ENCODE results near the gene DTHD1.

DNA sequence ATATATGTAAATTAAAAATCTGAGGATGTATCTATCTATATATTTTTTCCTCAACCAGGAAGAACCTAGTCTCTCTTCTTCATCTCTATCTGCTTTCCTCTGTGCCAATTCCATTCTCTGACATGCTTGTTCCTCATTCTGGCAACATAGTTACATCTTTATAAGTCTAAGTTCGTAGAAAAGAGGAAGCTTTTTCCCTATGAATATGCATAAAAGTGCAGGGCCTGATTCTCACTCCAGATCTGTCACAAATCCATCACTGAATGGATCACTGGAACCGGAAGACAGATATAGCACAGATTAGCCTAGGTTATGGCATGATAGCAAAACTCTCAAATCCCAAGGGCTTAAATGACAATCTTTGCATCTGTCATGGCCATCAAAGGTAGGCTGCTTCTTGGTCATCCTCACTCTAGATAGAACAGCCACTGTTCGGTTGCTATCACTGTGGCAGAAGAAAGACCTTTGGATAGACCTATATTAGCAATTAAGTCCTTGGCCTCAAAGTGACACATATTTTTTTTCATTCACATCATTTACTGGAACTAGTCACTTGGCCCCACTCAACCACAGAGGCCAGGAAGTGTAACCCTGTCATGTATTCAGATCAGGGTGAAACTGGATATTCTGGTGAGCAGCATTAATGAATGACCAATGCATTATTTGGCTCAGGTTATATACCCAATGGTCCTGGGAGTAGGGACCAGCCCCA is 22.2 kb downstream of the DTHD1 start:
- TF ChIP-seq FOXM1 (IDR thresholded peaks at IDR 0.05; ENCODE audit: low read depth) (no peak), NFIC (IDR thresholded peaks at IDR 0.05; ENCODE audit: borderline replicate concordance) (no peak), EP300 (IDR thresholded peaks at IDR 0.05; ENCODE audit: borderline replicate concordance in 1 of 2, low read depth in 1 of 2, low read length in 1 of 2) (no peak)
- TF ChIP-seq, protein P1, sequence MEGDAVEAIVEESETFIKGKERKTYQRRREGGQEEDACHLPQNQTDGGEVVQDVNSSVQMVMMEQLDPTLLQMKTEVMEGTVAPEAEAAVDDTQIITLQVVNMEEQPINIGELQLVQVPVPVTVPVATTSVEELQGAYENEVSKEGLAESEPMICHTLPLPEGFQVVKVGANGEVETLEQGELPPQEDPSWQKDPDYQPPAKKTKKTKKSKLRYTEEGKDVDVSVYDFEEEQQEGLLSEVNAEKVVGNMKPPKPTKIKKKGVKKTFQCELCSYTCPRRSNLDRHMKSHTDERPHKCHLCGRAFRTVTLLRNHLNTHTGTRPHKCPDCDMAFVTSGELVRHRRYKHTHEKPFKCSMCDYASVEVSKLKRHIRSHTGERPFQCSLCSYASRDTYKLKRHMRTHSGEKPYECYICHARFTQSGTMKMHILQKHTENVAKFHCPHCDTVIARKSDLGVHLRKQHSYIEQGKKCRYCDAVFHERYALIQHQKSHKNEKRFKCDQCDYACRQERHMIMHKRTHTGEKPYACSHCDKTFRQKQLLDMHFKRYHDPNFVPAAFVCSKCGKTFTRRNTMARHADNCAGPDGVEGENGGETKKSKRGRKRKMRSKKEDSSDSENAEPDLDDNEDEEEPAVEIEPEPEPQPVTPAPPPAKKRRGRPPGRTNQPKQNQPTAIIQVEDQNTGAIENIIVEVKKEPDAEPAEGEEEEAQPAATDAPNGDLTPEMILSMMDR (IDR thresholded peaks at IDR 0.05), result no peak

Measured in SK-N-SH (cell line).